Transverse colon (tissue), 4 donors: Measurements from ENCODE around the gene TET2. TPM values are rescaled to one million over a fixed set of nuclear protein-coding genes. Genes with fewer than 3 reads are reported as not detected.

Source experiments
- DNase-seq: peaks from one replicate; pipeline ENCODE4 v3.0.0-alpha.2; 2019
- H3K27ac ChIP-seq, 4 donors: fragments of 200-600 bp; sonication (generic); 2 replicates each; pipeline ENCODE4 v1.5.1; 2016 to 2018; ENCODE audit warnings: inconsistent platforms in 4 of 4
- H3K27me3 ChIP-seq: fragments of 200-600 bp; sonication (generic); 2 replicates; pipeline ENCODE4 v1.5.1; 2017; ENCODE audit warnings: inconsistent platforms
- H3K36me3 ChIP-seq, 4 donors: fragments of 200-600 bp; sonication (generic); 2 replicates each; pipeline ENCODE4 v1.5.1; 2017 to 2019; ENCODE audit warnings: inconsistent platforms in 4 of 4
- H3K4me1 ChIP-seq, 4 donors: fragments of 200-600 bp; sonication (generic); 2 replicates each; pipeline ENCODE4 v1.5.1; 2017 to 2020; ENCODE audit warnings: inconsistent platforms in 4 of 4
- H3K4me3 ChIP-seq, 4 donors: fragments of 200-600 bp; sonication (generic); 1 replicate in 1 of 4; 2 replicates in 3 of 4; pipeline versions ENCODE4 v1.5.1 to v1.6.1; 2017 to 2019; ENCODE audit warnings: inconsistent platforms in 4 of 4
- H3K9me3 ChIP-seq, 2 donors: fragments of 200-600 bp; sonication (generic); 2 replicates each; pipeline ENCODE4 v1.5.1; 2017 to 2019; ENCODE audit warnings: inconsistent platforms in 2 of 2
- EP300 ChIP-seq: sonication (generic); formaldehyde crosslinking; IDR thresholded peaks from one replicate; pipeline ENCODE4 v1.6.1; 2017; ENCODE audit warnings: antibody characterized with exemption, low read depth
- POLR2A ChIP-seq: fragments of 450-650 bp; IDR thresholded peaks from one replicate; pipeline ENCODE4 v1.6.1; 2016; ENCODE audit warnings: antibody characterized with exemption, mild to moderate bottlenecking, moderate library complexity
- POLR2AphosphoS5 ChIP-seq, 3 donors: sonication (generic); formaldehyde crosslinking; IDR thresholded peaks; one replicate each; pipeline ENCODE4 v1.6.1; 2016; ENCODE audit warnings: antibody characterized with exemption in 3 of 3
- WGBS, 2 donors: methylation state at CpG; one replicate each; pipeline ENCODE4 v1.1.5; 2018; ENCODE audit warnings: low coverage in 1 of 2; 5-methylcytosine and 5-hydroxymethylcytosine counted together
- in situ Hi-C, 4 donors: fragments of 200-750 bp; cut with MboI; loops; one replicate each; pipeline versions ENCODE4 v1.15.0 to v1.15.1; 2017; ENCODE audit warnings: low sequenced_read_pairs in 3 of 4, low pct_ligation_motif_present in 1 of 4, low pct_unique_long_range_greater_than_20kb in 1 of 4
- intact Hi-C: fragments of 100-400 bp; cut with DNase I; formaldehyde crosslinking; loops from one replicate; pipeline ENCODE4 v1.15.1; 2023; ENCODE audit warnings: low total_unique reads
- total RNA-seq, 4 donors: library from RNA; depleted of rRNA; stranded (reverse); fragments of >200 nt; gene quantifications; one replicate each; pipeline ENCODE4 v1.1.0, GENCODE V29; 2016
- TF ChIP-seq, protein P1 (sequence below), 5 experiments: fragments of 200-600 bp in 3 of 5; fragments of 450-650 bp in 2 of 5; sonication (generic) in 3 of 5; IDR thresholded peaks; 1 replicate in 2 of 5; 2 replicates in 3 of 5; pipeline ENCODE4 v1.5.1; 2016 to 2017; ENCODE audit warnings: antibody characterized with exemption in 5 of 5, inconsistent platforms in 3 of 5, mild to moderate bottlenecking in 2 of 5, moderate library complexity in 1 of 5

The TET2 gene
- total RNA-seq, 4 donors from 2014 or later, result 23.9 to 33.6 (median 29.5) TPM

DNA sequence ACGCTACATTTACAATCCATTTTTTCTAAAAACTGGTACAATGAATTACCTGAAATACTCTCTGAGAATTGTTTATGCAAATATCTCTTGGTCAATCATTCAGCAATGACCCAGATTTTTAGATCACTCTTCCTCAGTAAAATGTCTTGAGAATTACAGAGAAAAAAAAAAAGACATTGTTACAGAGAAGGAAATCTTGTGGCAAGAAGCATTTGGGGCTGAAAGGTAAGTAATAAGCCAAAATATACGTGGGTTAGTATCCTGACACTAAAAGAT is 19.6 kb upstream of the TET2 start:
- H3K27ac ChIP-seq, result no peak overlapping the region
- no peaks in the 10 kb centered on the region for H3K27me3 ChIP-seq
- intact Hi-C loops, result no loop called here
- in situ Hi-C loops, result loop anchor here in 2 of 4 donors (25.0 kb wide), 1 partner anchor 585 kb away; the partner anchor contains the start of genes GSTCD (in 2 of the 2) and INTS12 (in 2 of the 2)
- H3K9me3 ChIP-seq, result no peaks in the 10 kb centered on the region
- WGBS, 2 donors, result 80 to 88% methylated on average over 2 of the region's 2 CpGs
- no peak for DNase-seq
- no peaks in the 10 kb centered on the region for H3K36me3 ChIP-seq
- H3K4me1 ChIP-seq, result peaks cover 0 to 5% (median 0%) of the 10 kb centered on the region in 4 donors
- TF ChIP-seq, protein P1, sequence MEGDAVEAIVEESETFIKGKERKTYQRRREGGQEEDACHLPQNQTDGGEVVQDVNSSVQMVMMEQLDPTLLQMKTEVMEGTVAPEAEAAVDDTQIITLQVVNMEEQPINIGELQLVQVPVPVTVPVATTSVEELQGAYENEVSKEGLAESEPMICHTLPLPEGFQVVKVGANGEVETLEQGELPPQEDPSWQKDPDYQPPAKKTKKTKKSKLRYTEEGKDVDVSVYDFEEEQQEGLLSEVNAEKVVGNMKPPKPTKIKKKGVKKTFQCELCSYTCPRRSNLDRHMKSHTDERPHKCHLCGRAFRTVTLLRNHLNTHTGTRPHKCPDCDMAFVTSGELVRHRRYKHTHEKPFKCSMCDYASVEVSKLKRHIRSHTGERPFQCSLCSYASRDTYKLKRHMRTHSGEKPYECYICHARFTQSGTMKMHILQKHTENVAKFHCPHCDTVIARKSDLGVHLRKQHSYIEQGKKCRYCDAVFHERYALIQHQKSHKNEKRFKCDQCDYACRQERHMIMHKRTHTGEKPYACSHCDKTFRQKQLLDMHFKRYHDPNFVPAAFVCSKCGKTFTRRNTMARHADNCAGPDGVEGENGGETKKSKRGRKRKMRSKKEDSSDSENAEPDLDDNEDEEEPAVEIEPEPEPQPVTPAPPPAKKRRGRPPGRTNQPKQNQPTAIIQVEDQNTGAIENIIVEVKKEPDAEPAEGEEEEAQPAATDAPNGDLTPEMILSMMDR (IDR thresholded peaks at IDR 0.05), result no peak
- TF ChIP-seq EP300 (no peak), POLR2A (no peak), POLR2AphosphoS5 (IDR thresholded peaks at IDR 0.05) (no peak)
- no peak overlapping the region for H3K4me3 ChIP-seq

DNA sequence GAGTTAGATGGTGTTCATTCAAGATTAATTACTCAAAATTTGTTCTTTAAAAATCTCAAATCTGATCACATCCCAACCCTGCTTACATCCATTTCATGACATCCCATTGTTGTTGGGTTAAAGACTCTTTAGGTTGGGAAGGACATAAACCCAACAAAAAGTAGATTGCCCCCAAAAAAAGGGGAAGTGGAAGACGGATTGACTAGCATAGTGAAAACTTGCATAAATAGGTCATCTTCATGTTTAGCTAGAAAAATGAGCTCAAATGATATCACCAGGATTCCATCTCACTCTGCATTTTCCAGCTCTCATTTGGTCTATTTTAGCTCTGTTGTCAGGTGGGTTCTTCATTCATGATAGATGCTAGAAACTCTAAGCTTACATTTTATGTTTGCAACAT is 18.5 kb upstream of the TET2 start:
- 60 to 71% methylated on average over 1 of the region's 1 CpG for WGBS, 2 donors
- H3K4me1 ChIP-seq, result peaks cover 0 to 5% (median 0%) of the 10 kb centered on the region in 4 donors
- no peaks in the 10 kb centered on the region for H3K36me3 ChIP-seq
- no peak overlapping the region for H3K4me3 ChIP-seq
- no peaks in the 10 kb centered on the region for H3K27me3 ChIP-seq
- intact Hi-C loops (no loop called here), in situ Hi-C loops (loop anchor here in 2 of 4 donors (25.0 kb wide), 1 partner anchor 584 kb away; the partner anchor contains the start of genes GSTCD (in 2 of the 2) and INTS12 (in 2 of the 2))
- TF ChIP-seq EP300, result no peak
- TF ChIP-seq, protein P1 (IDR thresholded peaks at IDR 0.05), result no peak
- TF ChIP-seq POLR2AphosphoS5 (IDR thresholded peaks at IDR 0.05), result no peak
- TF ChIP-seq POLR2A, result no peak
- DNase-seq, result no peak
- H3K27ac ChIP-seq, result no peak overlapping the region
- H3K9me3 ChIP-seq, result no peaks in the 10 kb centered on the region

DNA sequence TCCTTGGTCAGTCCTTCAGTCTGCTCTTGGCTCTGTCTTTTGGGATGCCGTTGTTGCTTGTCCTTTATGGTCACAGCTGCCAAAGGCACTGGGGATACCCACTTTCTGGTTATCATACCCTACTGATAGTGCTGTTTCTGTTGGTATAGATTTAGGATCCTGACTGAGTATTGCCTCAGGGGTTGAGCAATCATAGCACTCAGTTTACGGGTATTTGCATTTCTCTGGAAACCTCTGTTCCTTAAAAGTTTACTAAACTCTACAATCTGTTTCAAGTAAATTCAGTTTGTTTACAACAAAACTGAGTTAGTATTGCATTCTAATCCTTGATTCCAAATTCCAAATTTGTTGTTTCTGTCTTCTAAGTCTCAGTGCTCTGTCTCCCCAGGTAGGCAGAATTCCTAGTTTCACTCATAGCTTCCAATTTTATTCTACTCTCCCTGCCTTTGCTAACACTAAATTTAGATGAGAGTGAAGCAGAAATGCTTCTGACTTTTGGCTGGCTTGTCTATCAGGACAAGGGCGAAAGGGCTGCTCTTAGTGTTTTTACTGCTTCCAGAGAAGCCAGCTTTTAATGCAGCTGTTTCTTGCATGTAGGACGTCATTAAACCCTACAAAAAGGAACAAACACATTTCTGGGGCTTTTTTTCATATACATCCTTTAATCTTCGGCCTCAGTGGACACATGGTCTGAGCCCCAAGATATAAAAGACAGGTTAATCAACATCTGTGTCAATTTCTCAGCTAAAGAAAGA is 17.2 kb upstream of the TET2 start:
- 73 to 76% methylated on average over 5 of the region's 5 CpGs for WGBS, 2 donors
- H3K4me3 ChIP-seq, result no peak overlapping the region
- TF ChIP-seq POLR2A, result no peak
- no peak for TF ChIP-seq EP300
- no peak for TF ChIP-seq POLR2AphosphoS5 (IDR thresholded peaks at IDR 0.05)
- TF ChIP-seq, protein P1 (IDR thresholded peaks at IDR 0.05), result no peak
- H3K36me3 ChIP-seq, result no peaks in the 10 kb centered on the region
- intact Hi-C loops, result no loop called here
- H3K9me3 ChIP-seq, result no peaks in the 10 kb centered on the region
- no peaks in the 10 kb centered on the region for H3K27me3 ChIP-seq
- H3K27ac ChIP-seq, result no peak overlapping the region
- peaks cover 0 to 5% (median 0%) of the 10 kb centered on the region in 4 donors for H3K4me1 ChIP-seq
- in situ Hi-C loops, result loop anchor here in 2 of 4 donors (10.0 to 25.0 kb wide), 2 partner anchors 335 to 583 kb away; partner anchors contain the start of genes GSTCD (in 2 of the 2) and INTS12 (in 2 of the 2)
- DNase-seq, result no peak

DNA sequence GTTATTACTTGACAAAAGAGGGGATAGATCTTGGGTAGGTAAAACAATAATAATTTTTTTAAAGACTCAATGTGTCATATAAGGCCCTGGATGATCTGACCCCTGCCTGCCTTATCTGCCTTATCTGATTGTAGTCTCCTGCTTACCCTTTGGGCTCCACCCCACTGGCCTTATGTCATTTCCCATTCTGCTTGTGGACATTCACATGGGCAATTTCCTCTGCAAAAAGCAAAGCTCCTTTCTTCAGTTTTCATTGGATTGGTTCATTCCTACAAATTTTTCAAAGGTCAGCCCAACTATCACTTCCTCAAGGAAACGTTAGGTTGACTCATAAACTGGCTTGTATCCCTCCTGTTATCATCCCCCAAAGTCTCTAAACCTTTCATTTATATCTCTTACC is 15.7 kb upstream of the TET2 start:
- 43 to 61% methylated on average over 1 of the region's 1 CpG for WGBS, 2 donors
- in situ Hi-C loops, result loop anchor here in 2 of 4 donors (10.0 to 25.0 kb wide), 2 partner anchors 334 to 581 kb away; partner anchors contain the start of genes GSTCD (in 2 of the 2) and INTS12 (in 2 of the 2)
- TF ChIP-seq EP300 (no peak), POLR2AphosphoS5 (IDR thresholded peaks at IDR 0.05) (no peak), POLR2A (no peak)
- TF ChIP-seq, protein P1 (IDR thresholded peaks at IDR 0.05), result no peak

More for the DNA sequence above, 15.7 kb upstream of the TET2 start:
- H3K36me3 ChIP-seq, result no peaks in the 10 kb centered on the region
- H3K9me3 ChIP-seq, result no peaks in the 10 kb centered on the region
- no peak overlapping the region for H3K4me3 ChIP-seq
- no peaks in the 10 kb centered on the region for H3K27me3 ChIP-seq
- H3K4me1 ChIP-seq, result peaks cover 0 to 5% (median 0%) of the 10 kb centered on the region in 4 donors
- intact Hi-C loops, result no loop called here
- DNase-seq, result no peak
- no peak overlapping the region for H3K27ac ChIP-seq
